Neural cell (in vitro differentiated cells): ENCODE results near the gene ANKS1B. TPM values are rescaled to one million over a fixed set of nuclear protein-coding genes. Genes with fewer than 3 reads are reported as not detected.
"Not testable (repeated sequence)": the region's sequence is repeated elsewhere in the genome, so short reads cannot be mapped to it uniquely, and the experiment has no call there.

Source experiments
- H2AFZ ChIP-seq: fragments of 200-600, 300-800 bp; sonication (generic), shearing (Covaris generic); 2 replicates; pipeline ENCODE4 v1.6.0; 2014; ENCODE audit warnings: low read depth, mild to moderate bottlenecking, antibody characterized with exemption, low read length, moderate library complexity
- H3F3A ChIP-seq: fragments of 200-600 bp; shearing (Covaris generic); 2 replicates; pipeline ENCODE4 v1.6.1; 2016; ENCODE audit warnings: mild to moderate bottlenecking, moderate library complexity, mixed read lengths, antibody characterized with exemption, low read length; ENCODE audit not compliant: insufficient read depth, poor library complexity, severe bottlenecking
- H3K27ac ChIP-seq: fragments of 200-600, 300-800 bp; sonication (generic), shearing (Covaris generic); 2 replicates; pipeline ENCODE4 v1.5.1; 2014; ENCODE audit warnings: mild to moderate bottlenecking, low read length, moderate library complexity
- H3K27me3 ChIP-seq: fragments of 300-800, 200-600 bp; sonication (generic), shearing (Covaris generic); 2 replicates; pipeline ENCODE4 v1.6.0; 2014; ENCODE audit warnings: mild to moderate bottlenecking, low read depth, low read length, moderate library complexity; ENCODE audit not compliant: insufficient read depth
- H3K36me3 ChIP-seq: fragments of 300-800, 200-600 bp; sonication (generic), shearing (Covaris generic); 2 replicates; pipeline ENCODE4 v1.5.1; 2014; ENCODE audit warnings: mild to moderate bottlenecking, antibody characterized with exemption, low read length, moderate library complexity; ENCODE audit not compliant: insufficient read depth
- H3K4me2 ChIP-seq: fragments of 300-800, 200-600 bp; sonication (generic), shearing (Covaris generic); 2 replicates; pipeline ENCODE4 v1.6.0; 2014; ENCODE audit warnings: mild to moderate bottlenecking, low read length
- H3K4me3 ChIP-seq: fragments of 300-800, 200-600 bp; sonication (generic), shearing (Covaris generic); 2 replicates; pipeline ENCODE4 v1.5.1; 2014; ENCODE audit warnings: mild to moderate bottlenecking, low read length, moderate library complexity
- H3K79me2 ChIP-seq: fragments of 200-600 bp; shearing (Covaris generic); replicated peaks from 2 replicates; pipeline ENCODE4 v1.6.0; 2014; ENCODE audit warnings: mild to moderate bottlenecking, low read length, moderate library complexity; ENCODE audit not compliant: insufficient read depth
- H3K9ac ChIP-seq: fragments of 300-800, 200-600 bp; sonication (generic), shearing (Covaris generic); 2 replicates; pipeline ENCODE4 v1.6.1; 2016; ENCODE audit warnings: mild to moderate bottlenecking, low read length, mixed read lengths
- H3K9me2 ChIP-seq: fragments of 200-600 bp; shearing (Covaris generic); 2 replicates; pipeline ENCODE4 v1.6.1; 2016; ENCODE audit warnings: mild to moderate bottlenecking, low read length, mixed read lengths; ENCODE audit not compliant: insufficient read depth
- H3K9me3 ChIP-seq: fragments of 200-600, 300-800 bp; sonication (generic), shearing (Covaris generic); 2 replicates; pipeline ENCODE4 v1.6.1; 2016; ENCODE audit warnings: mild to moderate bottlenecking, mixed run types, low read length, moderate library complexity, mixed read lengths
- H4K20me1 ChIP-seq: fragments of 200-600 bp; shearing (Covaris generic); 2 replicates; pipeline ENCODE4 v1.6.1; 2016; ENCODE audit warnings: mild to moderate bottlenecking, mixed run types; ENCODE audit not compliant: insufficient read depth
- EP300 ChIP-seq: fragments of 450-650 bp; conservative IDR thresholded peaks from 2 replicates; pipeline ENCODE4 v1.6.1; 2014; ENCODE audit warnings: antibody characterized with exemption, mild to moderate bottlenecking, moderate library complexity; ENCODE audit not compliant: poor library complexity, severe bottlenecking
- EZH2 ChIP-seq: fragments of 200-600, 300-800 bp; shearing (Covaris generic), sonication (generic); IDR thresholded peaks from 2 replicates; pipeline ENCODE4 v1.6.1; 2014; ENCODE audit warnings: antibody characterized with exemption, low read length, borderline replicate concordance, mild to moderate bottlenecking; ENCODE audit not compliant: insufficient read depth, poor library complexity, severe bottlenecking
- MXI1 ChIP-seq: fragments of 450-650 bp; conservative IDR thresholded peaks from 2 replicates; pipeline ENCODE4 v1.6.1; 2014; ENCODE audit warnings: antibody characterized with exemption, mild to moderate bottlenecking; ENCODE audit not compliant: poor library complexity, severe bottlenecking
- POLR2AphosphoS5 ChIP-seq: IDR thresholded peaks from 2 replicates; pipeline ENCODE4 v1.6.1; 2012
- RAD21 ChIP-seq: fragments of 450-650 bp; conservative IDR thresholded peaks from 2 replicates; pipeline ENCODE4 v1.6.1; 2014; ENCODE audit warnings: antibody characterized with exemption, mild to moderate bottlenecking, moderate library complexity
- REST ChIP-seq: IDR thresholded peaks from 2 replicates; pipeline ENCODE4 v1.6.1; 2012; ENCODE audit warnings: borderline replicate concordance
- SMC3 ChIP-seq: fragments of 450-650 bp; conservative IDR thresholded peaks from 2 replicates; pipeline ENCODE4 v1.6.1; 2014; ENCODE audit warnings: antibody characterized with exemption, mild to moderate bottlenecking, moderate library complexity; ENCODE audit not compliant: poor library complexity
- TAF1 ChIP-seq: IDR thresholded peaks from 2 replicates; pipeline ENCODE4 v1.6.1; 2012; ENCODE audit warnings: low read depth
- polyA plus RNA-seq: library from polyadenylated mRNA; depleted of rRNA; stranded (reverse); fragments of >200 nt; gene quantifications from 2 replicates; pipeline ENCODE4 v1.2.3, GENCODE V29; 2014
- TF ChIP-seq, protein P1 (sequence below): fragments of 450-650 bp; IDR thresholded peaks from 2 replicates; pipeline ENCODE4 v1.5.1; 2014; ENCODE audit warnings: antibody characterized with exemption, mild to moderate bottlenecking, moderate library complexity; ENCODE audit not compliant: poor library complexity, severe bottlenecking

Gene ANKS1B
- polyA plus RNA-seq, 1 donor from 2014 or later: 65.6 TPM

DNA sequence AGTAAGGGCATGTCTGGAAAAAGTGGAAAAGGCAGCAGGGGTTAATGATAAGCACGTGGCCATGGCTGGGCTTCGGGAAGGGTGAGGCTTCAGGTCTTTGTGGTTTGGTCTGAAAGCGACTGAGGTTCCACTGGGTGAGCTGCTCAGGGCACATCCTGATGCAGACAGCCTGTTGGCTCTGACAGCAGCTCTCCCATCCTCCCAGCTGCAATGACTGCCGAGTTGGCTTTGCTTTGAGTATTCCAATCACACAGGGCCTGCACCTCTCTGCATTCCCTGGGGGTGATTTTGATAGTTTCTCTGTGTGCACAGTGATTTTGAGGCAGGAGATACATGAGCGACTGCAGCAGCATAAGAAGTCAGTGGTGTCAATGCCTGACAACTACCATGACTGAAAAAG lies 948.9 kb downstream of the ANKS1B start:
- Histone ChIP-seq H3K9ac (no peak overlapping the region), H3K9me3 (no peaks in the 10 kb centered on the region), H3K79me2 (no peaks in the 10 kb centered on the region), H3K27ac (no peak overlapping the region), H3K36me3 (no peaks in the 10 kb centered on the region), H3F3A (no peaks in the 10 kb centered on the region), H2AFZ (no peak overlapping the region), H3K9me2 (no peaks in the 10 kb centered on the region), H3K4me2 (no peak overlapping the region), H3K4me3 (no peak overlapping the region), H4K20me1 (no peaks in the 10 kb centered on the region), H3K27me3 (no peaks in the 10 kb centered on the region)
- TF ChIP-seq MXI1 (no peak), REST (no peak), EP300 (peak; percentile 13)

DNA sequence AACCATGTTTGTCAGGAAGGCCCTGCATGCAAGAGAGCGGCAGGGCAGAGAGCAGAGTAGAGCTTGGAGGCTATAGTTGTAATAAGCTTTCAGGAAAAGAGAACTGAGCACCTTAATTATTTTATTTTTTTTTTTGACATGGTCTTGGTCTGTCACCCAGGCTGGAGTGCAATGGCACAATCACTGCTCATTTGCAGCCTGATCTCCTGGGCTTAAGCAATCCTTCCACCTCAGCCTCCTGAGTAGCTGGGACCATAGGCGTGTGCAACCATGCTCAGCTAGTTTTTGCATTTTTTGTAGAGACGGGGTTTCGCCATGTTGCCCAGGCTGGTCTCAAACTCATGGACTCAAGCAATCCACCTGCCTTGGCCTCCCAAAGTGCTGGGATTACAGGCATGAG lies 950.5 kb downstream of the ANKS1B start:
- not testable (repeated sequence) for H3K9ac ChIP-seq, H3K4me3 ChIP-seq, H3F3A ChIP-seq, H3K9me3 ChIP-seq, H3K36me3 ChIP-seq, H3K4me2 ChIP-seq, H3K79me2 ChIP-seq, H3K9me2 ChIP-seq, H4K20me1 ChIP-seq, H2AFZ ChIP-seq, H3K27ac ChIP-seq, H3K27me3 ChIP-seq

GRCh38 chr12:99029511-99030271 lies 955.0 kb downstream of the ANKS1B start:
- Histone ChIP-seq H4K20me1 (no peaks in the 10 kb centered on the region), H3K4me3 (no peak overlapping the region), H3K9me3 (no peaks in the 10 kb centered on the region), H3K27me3 (no peaks in the 10 kb centered on the region), H3K9ac (no peak overlapping the region), H3F3A (no peaks in the 10 kb centered on the region), H3K36me3 (no peaks in the 10 kb centered on the region), H3K4me2 (no peak overlapping the region), H3K27ac (no peak overlapping the region), H2AFZ (no peak overlapping the region), H3K79me2 (no peaks in the 10 kb centered on the region), H3K9me2 (no peaks in the 10 kb centered on the region)
- no peak for TF ChIP-seq MXI1
- TF ChIP-seq TAF1: no peak
- TF ChIP-seq POLR2AphosphoS5: no peak
- TF ChIP-seq EP300: no peak
- no peak for TF ChIP-seq RAD21
- TF ChIP-seq, protein P1, sequence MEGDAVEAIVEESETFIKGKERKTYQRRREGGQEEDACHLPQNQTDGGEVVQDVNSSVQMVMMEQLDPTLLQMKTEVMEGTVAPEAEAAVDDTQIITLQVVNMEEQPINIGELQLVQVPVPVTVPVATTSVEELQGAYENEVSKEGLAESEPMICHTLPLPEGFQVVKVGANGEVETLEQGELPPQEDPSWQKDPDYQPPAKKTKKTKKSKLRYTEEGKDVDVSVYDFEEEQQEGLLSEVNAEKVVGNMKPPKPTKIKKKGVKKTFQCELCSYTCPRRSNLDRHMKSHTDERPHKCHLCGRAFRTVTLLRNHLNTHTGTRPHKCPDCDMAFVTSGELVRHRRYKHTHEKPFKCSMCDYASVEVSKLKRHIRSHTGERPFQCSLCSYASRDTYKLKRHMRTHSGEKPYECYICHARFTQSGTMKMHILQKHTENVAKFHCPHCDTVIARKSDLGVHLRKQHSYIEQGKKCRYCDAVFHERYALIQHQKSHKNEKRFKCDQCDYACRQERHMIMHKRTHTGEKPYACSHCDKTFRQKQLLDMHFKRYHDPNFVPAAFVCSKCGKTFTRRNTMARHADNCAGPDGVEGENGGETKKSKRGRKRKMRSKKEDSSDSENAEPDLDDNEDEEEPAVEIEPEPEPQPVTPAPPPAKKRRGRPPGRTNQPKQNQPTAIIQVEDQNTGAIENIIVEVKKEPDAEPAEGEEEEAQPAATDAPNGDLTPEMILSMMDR: no peak
- TF ChIP-seq SMC3: no peak
- TF ChIP-seq REST: no peak
- TF ChIP-seq EZH2: no peak
